PC-9 (cell line): ENCODE results near the gene CXCL16.

ENCODE experiments used
- CTCF ChIP-seq: fragments of 200-600 bp; sonication (generic); conservative IDR thresholded peaks from 2 replicates; pipeline ENCODE4 v1.6.1; 2017; ENCODE audit warnings: mixed run types, antibody characterized with exemption, mild to moderate bottlenecking, moderate library complexity
- EZH2 ChIP-seq: fragments of 200-600 bp; sonication (generic); IDR thresholded peaks from 2 replicates; pipeline ENCODE4 v1.8.0; 2017; ENCODE audit warnings: antibody characterized with exemption, low read depth

- TF ChIP-seq CTCF (no peak), EZH2 (no peak)
These were observed 27.0 kb upstream of the CXCL16 start for GRCh38 chr17:4766723-4767122.
